K562 (cell line): Measurements from ENCODE around the gene TRIM36. TPM values are rescaled to one million over a fixed set of nuclear protein-coding genes. Genes with fewer than 3 reads are reported as not detected.

ENCODE experiments used
- ATAC-seq: fragments of 200-7000 bp; cut with Tn5 transposase; 3 replicates; pipeline ENCODE4 v1.9.1; 2020; ENCODE audit warnings: moderate library complexity
- BruUV-seq: library from RNA; stranded (reverse); fragments of 400-500 nt; replicated peaks from 2 replicates; lab custom pipeline; 2021; lab: Mats Ljungman, UMichigan
- CTCF ChIA-PET: fragments of 300-600 bp; formaldehyde crosslinking; extraction: SDS; loops from one replicate; lab custom pipeline; 2021; ENCODE audit warnings: low intra/inter-chr PET ratio; lab: Yijun Ruan, JAX
- POLR2A ChIA-PET: fragments of 300-600, 350-650 bp; sonication (Branson Sonifier 250); formaldehyde crosslinking; extraction: SDS; loops from one replicate; lab custom pipeline; 2021; ENCODE audit warnings: antibody characterized with exemption, inconsistent platforms; lab: Yijun Ruan, JAX
- DNase-seq, 4 experiments: peaks; one replicate each; pipeline versions ENCODE4 v3.0.0 to v3.0.0-alpha.2; 2011 to 2018; ENCODE audit warnings: low spot score in 3 of 4, mixed read lengths in 3 of 4; ENCODE audit errors: extremely low read depth in 1 of 4
- FAIRE-seq: peaks from 2 replicates; lab custom pipeline; 2011; peaks lifted over from hg19 to GRCh38; lab: Jason Lieb, UNC
- H2AFZ ChIP-seq: 2 replicates; pipeline ENCODE4 v1.6.0; 2011; ENCODE audit warnings: low read depth, low read length, control low read depth, inconsistent platforms
- H3K27ac ChIP-seq: fragments of 200-600 bp; 3 replicates; pipeline ENCODE4 v1.8.0; 2011; ENCODE audit warnings: low read depth, mild to moderate bottlenecking, control low read depth, inconsistent platforms, low read length, moderate library complexity, mixed read lengths; ENCODE audit errors: extremely low read depth
- H3K27me3 ChIP-seq, 2 experiments: fragments of 300-600 bp in 1 of 2; 2 replicates in 1 of 2; 3 replicates in 1 of 2; pipeline versions ENCODE4 v1.6.0 to v1.8.0; 2011; ENCODE audit warnings: inconsistent platforms in 2 of 2, low read length in 2 of 2, mild to moderate bottlenecking in 1 of 2, mixed read lengths in 1 of 2, moderate library complexity in 1 of 2; ENCODE audit not compliant: control insufficient read depth in 2 of 2, insufficient read depth in 2 of 2
- H3K36me3 ChIP-seq: fragments of 300-600 bp; 3 replicates; pipeline ENCODE4 v1.8.0; 2011; ENCODE audit warnings: mild to moderate bottlenecking, low read length, inconsistent platforms; ENCODE audit not compliant: control insufficient read depth, insufficient read depth
- H3K4me1 ChIP-seq, 2 experiments: fragments of 200-600 bp in 1 of 2; replicated peaks in 1 of 2; 2 replicates in 1 of 2; 3 replicates in 1 of 2; pipeline versions ENCODE4 v1.5.1 to v1.8.0; 2011; ENCODE audit warnings: inconsistent platforms in 2 of 2, low read length in 2 of 2, mild to moderate bottlenecking in 1 of 2, mixed read lengths in 1 of 2, moderate library complexity in 1 of 2; ENCODE audit not compliant: control insufficient read depth in 2 of 2, insufficient read depth in 2 of 2
- H3K4me2 ChIP-seq: 2 replicates; pipeline ENCODE4 v1.6.1; 2011; ENCODE audit warnings: low read length, control low read depth, inconsistent platforms, mixed read lengths; ENCODE audit not compliant: insufficient read depth
- H3K4me3 ChIP-seq: fragments of 200-600 bp; sonication (generic), shearing (Covaris generic); 2 replicates; pipeline ENCODE4 v1.5.1; 2016; ENCODE audit warnings: control low read depth, inconsistent platforms
- H3K79me2 ChIP-seq: fragments of 200-600 bp; 3 replicates; pipeline ENCODE4 v1.8.0; 2011; ENCODE audit warnings: low read length, inconsistent platforms; ENCODE audit not compliant: control insufficient read depth, insufficient read depth
- H3K9ac ChIP-seq, 2 experiments: 2 replicates each; pipeline versions ENCODE4 v1.6.0 to v1.6.1; 2011; ENCODE audit warnings: low read depth in 2 of 2, low read length in 2 of 2, control low read depth in 1 of 2, inconsistent platforms in 1 of 2, mild to moderate bottlenecking in 1 of 2, mixed read lengths in 1 of 2; ENCODE audit not compliant: insufficient read depth in 1 of 2
- H3K9me1 ChIP-seq: one replicate; pipeline ENCODE4 v1.6.0; 2011; ENCODE audit warnings: inconsistent platforms, mild to moderate bottlenecking, low read length, moderate library complexity; ENCODE audit not compliant: control insufficient read depth, insufficient read depth
- H3K9me3 ChIP-seq: replicated peaks from 2 replicates; pipeline ENCODE4 v1.5.1; 2011; ENCODE audit warnings: low read depth, low read length, inconsistent platforms; ENCODE audit not compliant: control insufficient read depth, insufficient read depth
- H4K20me1 ChIP-seq: replicated peaks from 2 replicates; pipeline ENCODE4 v1.6.1; 2011; ENCODE audit warnings: low read length, inconsistent platforms, mixed read lengths; ENCODE audit not compliant: control insufficient read depth, insufficient read depth
- ARHGAP35 ChIP-seq: fragments of 450-650 bp; IDR thresholded peaks from 2 replicates; pipeline ENCODE4 v1.6.1; 2018; ENCODE audit not compliant: partially characterized antibody
- BRF1 ChIP-seq: IDR thresholded peaks from 3 replicates; pipeline ENCODE4 v1.6.1; 2011; ENCODE audit warnings: borderline replicate concordance, mild to moderate bottlenecking; ENCODE audit not compliant: insufficient read length; ENCODE audit errors: extremely low read depth
- CBX2 ChIP-seq: fragments of 200-600 bp; sonication (generic); IDR thresholded peaks from one replicate; pipeline ENCODE4 v1.6.1; 2012; ENCODE audit warnings: mild to moderate bottlenecking, low read length, inconsistent platforms; ENCODE audit not compliant: insufficient read depth, poor library complexity, severe bottlenecking
- E2F8 ChIP-seq: fragments of 450-650 bp; IDR thresholded peaks from 2 replicates; pipeline ENCODE4 v1.7.1; 2018; ENCODE audit warnings: mild to moderate bottlenecking, low read depth; ENCODE audit not compliant: partially characterized antibody
- EHMT2 ChIP-seq: fragments of 450-650 bp; IDR thresholded peaks from 2 replicates; pipeline ENCODE4 v1.6.1; 2018; ENCODE audit warnings: antibody characterized with exemption
- EWSR1 ChIP-seq: fragments of 450-650 bp; IDR thresholded peaks from 2 replicates; pipeline ENCODE4 v1.6.1; 2018; ENCODE audit warnings: borderline replicate concordance, mild to moderate bottlenecking, low read depth, moderate library complexity; ENCODE audit not compliant: partially characterized antibody
- FOXP1 ChIP-seq: sonication (generic); formaldehyde crosslinking; IDR thresholded peaks from 2 replicates; pipeline ENCODE4 v1.8.0; 2022; ENCODE audit warnings: mild to moderate bottlenecking, missing genetic modification reagents
- GTF2E2 ChIP-seq: fragments of 200-800 bp; sonication (Bioruptor generic); IDR thresholded peaks from 2 replicates; pipeline ENCODE4 v1.6.1; 2016; ENCODE audit warnings: missing genetic modification characterization, missing compliant biosample characterization
- HNRNPL ChIP-seq: fragments of 200-400 bp; formaldehyde crosslinking; IDR thresholded peaks from 2 replicates; pipeline ENCODE4 v1.6.1; 2017; ENCODE audit warnings: low read depth, mild to moderate bottlenecking, low read length
- KAT2B ChIP-seq: IDR thresholded peaks from one replicate; pipeline ENCODE4 v1.6.1; 2012; ENCODE audit warnings: low read depth, mild to moderate bottlenecking, control low read depth, inconsistent platforms, low read length, moderate library complexity
- KDM4B ChIP-seq, 2 experiments: fragments of 450-650 bp in 1 of 2; sonication (generic) in 1 of 2; IDR thresholded peaks; 2 replicates each; pipeline ENCODE4 v1.6.1; 2016 to 2017; ENCODE audit warnings: borderline replicate concordance in 2 of 2, antibody characterized with exemption in 1 of 2, low read depth in 1 of 2, mild to moderate bottlenecking in 1 of 2
- MEF2D ChIP-seq: conservative IDR thresholded peaks from 2 replicates; pipeline ENCODE4 v1.6.1; 2016; ENCODE audit warnings: low read depth, missing genetic modification characterization, missing compliant biosample characterization
- NCOA1 ChIP-seq: fragments of 450-650 bp; IDR thresholded peaks from 2 replicates; pipeline ENCODE4 v1.6.1; 2016; ENCODE audit warnings: low read depth
- RCOR1 ChIP-seq, 2 experiments: IDR thresholded peaks; 2 replicates each; pipeline ENCODE4 v1.6.1; 2012; ENCODE audit warnings: low read depth in 2 of 2, low read length in 2 of 2, borderline replicate concordance in 1 of 2, improper control_type of control experiment in 1 of 2
- SMARCC2 ChIP-seq: fragments of 450-650 bp; IDR thresholded peaks from 2 replicates; pipeline ENCODE4 v1.6.1; 2017; ENCODE audit warnings: antibody characterized with exemption, moderate library complexity, mild to moderate bottlenecking, low read depth
- SMC3 ChIP-seq: conservative IDR thresholded peaks from 2 replicates; pipeline ENCODE4 v1.6.1; 2011; ENCODE audit warnings: low read depth, low read length, improper control_type of control experiment; ENCODE audit not compliant: insufficient read depth
- SNIP1 ChIP-seq: fragments of 450-650 bp; IDR thresholded peaks from 2 replicates; pipeline ENCODE4 v1.7.1; 2017; ENCODE audit warnings: low read depth, mild to moderate bottlenecking
- STAT6 ChIP-seq: sonication (generic); formaldehyde crosslinking; IDR thresholded peaks from 2 replicates; pipeline ENCODE4 v1.8.1; 2023; ENCODE audit warnings: mild to moderate bottlenecking, missing genetic modification reagents
- ZNF551 ChIP-seq: fragments of 250-450 bp; sonication (Bioruptor Pico); IDR thresholded peaks from 2 replicates; pipeline ENCODE4 v1.5.0; 2021; ENCODE audit warnings: mild to moderate bottlenecking, moderate library complexity
- WGBS: fragments of 100-300 bp; shearing (Covaris generic); methylation state at CpG from one replicate; pipeline ENCODE4 v1.1.6; 2016; ENCODE audit warnings: low coverage, mixed read lengths; ENCODE audit not compliant: insufficient coverage; ENCODE audit errors: missing lambda C conversion rate; 5-methylcytosine and 5-hydroxymethylcytosine counted together
- in situ Hi-C: fragments of 300-500 bp; cut with MboI; formaldehyde crosslinking; loops from 4 replicates; pipeline ENCODE4 v1.15.0; 2018; ENCODE audit warnings: inconsistent platforms, mixed read lengths
- intact Hi-C: fragments of 100-400 bp; cut with micrococcal nuclease; formaldehyde crosslinking; loops from 2 replicates; pipeline ENCODE4 v1.14.2; 2022
- polyA plus RNA-seq, 8 experiments: library from polyadenylated mRNA; depleted of rRNA in 4 of 8; stranded (reverse) in 5 of 8; unstranded in 3 of 8; fragments of >200 nt; fragmentation: Nextera tagmentation in 2 of 8; fragmentation: Illumina TruSeq in 1 of 8; extraction: Ambion mirVana in 2 of 8; extraction: Trizol in 1 of 8; gene quantifications; 2 replicates each; pipeline versions ENCODE4 v1.2.1 to v1.2.3, GENCODE V29; 2011 to 2014; ENCODE audit warnings: inconsistent platforms in 1 of 8, missing spikeins in 1 of 8
- total RNA-seq, 7 experiments: library from RNA; depleted of rRNA in 6 of 7; stranded (reverse); fragments of >200 nt in 6 of 7; fragmentation: Illumina TruSeq in 2 of 7; extraction: Trizol in 2 of 7; gene quantifications; 2 replicates each; pipeline versions ENCODE4 v1.2.1 to v1.2.3, GENCODE V29; 2011 to 2021; ENCODE audit warnings: low replicate concordance in 1 of 7

The TRIM36 gene
- total and polyA plus RNA-seq, 9 of the 15 experiments (the other 6 are each of a cell fraction or from before 2014, with no cell fraction given) = 0.10 to 0.71 (median 0.31) TPM

DNA sequence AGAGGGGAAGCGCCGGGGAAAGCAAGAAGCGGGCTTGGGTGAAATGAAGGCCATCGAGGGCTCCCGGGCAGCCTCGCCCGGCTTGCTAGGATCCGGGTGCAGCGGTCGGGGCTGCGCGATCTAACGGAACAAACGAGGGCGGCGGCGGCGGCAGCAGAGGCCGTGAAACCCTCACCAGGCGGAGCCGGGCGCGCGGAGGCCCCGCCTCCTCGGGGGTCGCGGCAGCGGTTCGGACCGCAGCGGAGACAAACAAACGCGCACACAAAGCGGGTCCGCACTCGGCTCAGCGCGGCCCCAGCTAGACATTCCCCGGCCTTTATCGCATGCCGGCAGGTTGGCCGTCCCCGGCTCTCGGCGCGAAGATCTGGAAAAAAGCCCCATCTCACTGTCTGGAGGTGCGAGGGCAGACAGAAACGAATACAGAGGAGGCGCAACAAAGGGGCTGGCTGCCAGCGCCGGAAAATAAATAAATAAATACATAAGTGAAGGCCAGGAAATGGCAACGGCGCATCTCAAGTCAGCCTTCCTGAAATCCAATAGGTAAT is 10.5 kb upstream of the TRIM36 start:
- Histone ChIP-seq H3K9ac (no peak overlapping the region), H4K20me1 (no peaks in the 10 kb centered on the region), H3K4me3 (no peak overlapping the region), H3K27me3 (peaks cover 16 to 32% of the 10 kb centered on the region in 2 experiments), H3K4me1 (peaks cover 0 to 15% of the 10 kb centered on the region in 2 experiments; a peak in 3 of 5 replicates), H3K4me2 (no peak overlapping the region), H3K36me3 (no peaks in the 10 kb centered on the region), H2AFZ (no peak overlapping the region), H3K27ac (no peak overlapping the region), H3K79me2 (no peaks in the 10 kb centered on the region), H3K9me1 (no peaks in the 10 kb centered on the region), H3K9me3 (no peaks in the 10 kb centered on the region)
- POLR2A ChIA-PET = no interaction called here
- in situ Hi-C loops (no loop called here), intact Hi-C loops (no loop called here)
- no TSS peak for BruUV-seq
- FAIRE-seq (no peak), DNase-seq (no peak), ATAC-seq (no peak)
- WGBS = 37% methylated on average over 39 of the region's 54 CpGs
- CTCF ChIA-PET = no interaction called here
- TF ChIP-seq MEF2D (tag) (no peak), SMARCC2 (no peak), EWSR1 (no peak), KDM4B (IDR thresholded peaks at IDR 0.05; ENCODE audit: borderline replicate concordance in 2 of 2, low read depth in 1 of 2) (no peak), KAT2B (no peak), RCOR1 (IDR thresholded peaks at IDR 0.05; ENCODE audit: borderline replicate concordance in 1 of 2, low read depth in 2 of 2, low read length in 2 of 2) (no peak), ARHGAP35 (no peak), GTF2E2 (tag) (no peak), SMC3 (no peak), ZNF551 (no peak), HNRNPL (no peak), SNIP1 (no peak), NCOA1 (no peak), EHMT2 (no peak), E2F8 (no peak), BRF1 (no peak), FOXP1 (no peak), CBX2 (no peak), STAT6 (CRISPR knock-in tag) (no peak)
